GM23338 (cell line): ENCODE results near the gene TOR1B. TPM values are rescaled to one million over a fixed set of nuclear protein-coding genes. Genes with fewer than 3 reads are reported as not detected.

Experiments used
- ATAC-seq: fragments of 200-7000 bp; cut with Tn5 transposase; 3 replicates; pipeline ENCODE4 v1.9.1; 2020
- DNase-seq: peaks from one replicate; pipeline ENCODE4 v3.0.0-alpha.2; 2015; ENCODE audit warnings: low spot score
- H2AFZ ChIP-seq: fragments of 200-600 bp; sonication (generic); 2 replicates; pipeline ENCODE4 v1.8.0; 2016; ENCODE audit warnings: antibody characterized with exemption, mild to moderate bottlenecking, moderate library complexity
- H3F3A ChIP-seq: fragments of 200-600 bp; sonication (generic); replicated peaks from 2 replicates; pipeline ENCODE4 v1.8.0; 2017; ENCODE audit warnings: antibody characterized with exemption, mixed run types, low read depth
- H3K27ac ChIP-seq: fragments of 200-600 bp; sonication (generic); 2 replicates; pipeline ENCODE4 v1.6.1; 2016; ENCODE audit warnings: low read depth
- H3K27me3 ChIP-seq: fragments of 200-600 bp; sonication (generic); 2 replicates; pipeline ENCODE4 v1.8.0; 2016; ENCODE audit warnings: mild to moderate bottlenecking, mixed run types, moderate library complexity; ENCODE audit not compliant: insufficient read depth
- H3K36me3 ChIP-seq: fragments of 200-600 bp; sonication (generic); 2 replicates; pipeline ENCODE4 v1.8.0; 2016; ENCODE audit warnings: mild to moderate bottlenecking; ENCODE audit not compliant: insufficient read depth
- H3K4me1 ChIP-seq: fragments of 200-600 bp; sonication (generic); 2 replicates; pipeline ENCODE4 v1.8.0; 2016; ENCODE audit warnings: mild to moderate bottlenecking, moderate library complexity; ENCODE audit not compliant: insufficient read depth
- H3K4me2 ChIP-seq: fragments of 200-600 bp; sonication (generic); 2 replicates; pipeline ENCODE4 v1.7.1; 2017; ENCODE audit warnings: mixed run types
- H3K4me3 ChIP-seq: fragments of 200-600 bp; sonication (generic); 2 replicates; pipeline ENCODE4 v1.6.1; 2016; ENCODE audit warnings: mixed run types
- H3K79me2 ChIP-seq: fragments of 200-600 bp; sonication (generic); replicated peaks from 2 replicates; pipeline ENCODE4 v1.8.0; 2017; ENCODE audit warnings: mild to moderate bottlenecking; ENCODE audit not compliant: insufficient read depth
- H3K9me2 ChIP-seq: fragments of 200-600 bp; sonication (generic); 2 replicates; pipeline ENCODE4 v1.8.0; 2017; ENCODE audit not compliant: insufficient read depth
- H4K20me1 ChIP-seq: fragments of 200-600 bp; sonication (generic); replicated peaks from 2 replicates; pipeline ENCODE4 v1.8.0; 2017; ENCODE audit warnings: mild to moderate bottlenecking; ENCODE audit not compliant: insufficient read depth
- H3K27ac Mint-ChIP-seq: 2 replicates; pipeline ENCODE4 v1.8.0; 2020; ENCODE audit warnings: inconsistent platforms, mild to moderate bottlenecking, moderate library complexity, mixed read lengths
- H3K27me3 Mint-ChIP-seq: 3 replicates; pipeline ENCODE4 v1.8.0; 2022; ENCODE audit warnings: low read depth, mild to moderate bottlenecking, moderate library complexity, mixed read lengths, inconsistent platforms; ENCODE audit not compliant: insufficient read depth, poor library complexity
- H3K36me3 Mint-ChIP-seq: 3 replicates; pipeline ENCODE4 v1.8.0; 2021; ENCODE audit warnings: low read depth, mild to moderate bottlenecking, inconsistent platforms, moderate library complexity, mixed read lengths
- H3K4me1 Mint-ChIP-seq: 3 replicates; pipeline ENCODE4 v1.8.0; 2020; ENCODE audit warnings: mild to moderate bottlenecking, inconsistent platforms, mixed read lengths
- H3K4me3 Mint-ChIP-seq: 3 replicates; pipeline ENCODE4 v1.8.0; 2021; ENCODE audit warnings: moderate library complexity, mild to moderate bottlenecking, inconsistent platforms, mixed read lengths
- H3K9me3 Mint-ChIP-seq: 3 replicates; pipeline ENCODE4 v1.8.0; 2020; ENCODE audit warnings: moderate library complexity, mild to moderate bottlenecking, inconsistent platforms, mixed read lengths
- CREB1 ChIP-seq: fragments of 250-450 bp; sonication (Bioruptor Pico); IDR thresholded peaks from 2 replicates; pipeline ENCODE4 v1.5.0; 2020; ENCODE audit warnings: low read depth, mild to moderate bottlenecking, moderate library complexity
- EZH2 ChIP-seq: fragments of 200-600 bp; sonication (generic); IDR thresholded peaks from one replicate; pipeline ENCODE4 v1.8.0; 2017; ENCODE audit warnings: antibody characterized with exemption, mild to moderate bottlenecking, low read depth; ENCODE audit not compliant: unreplicated experiment
- EZH2phosphoT487 ChIP-seq: fragments of 200-600 bp; sonication (generic); IDR thresholded peaks from one replicate; pipeline ENCODE4 v1.8.1; 2018; ENCODE audit warnings: antibody characterized with exemption; ENCODE audit not compliant: unreplicated experiment
- JUNB ChIP-seq: IDR thresholded peaks from one replicate; pipeline ENCODE4 v1.6.1; 2016; ENCODE audit warnings: antibody characterized with exemption; ENCODE audit not compliant: unreplicated experiment
- NANOG ChIP-seq: IDR thresholded peaks from 2 replicates; pipeline ENCODE4 v1.6.1; 2016; ENCODE audit warnings: antibody characterized with exemption, borderline replicate concordance
- POLR2AphosphoS5 ChIP-seq: IDR thresholded peaks from 2 replicates; pipeline ENCODE4 v1.6.1; 2016; ENCODE audit warnings: antibody characterized with exemption, low read depth
- ZNF114 ChIP-seq: fragments of 250-450 bp; sonication (Bioruptor Pico); IDR thresholded peaks from 2 replicates; pipeline ENCODE4 v1.5.0; 2020; ENCODE audit warnings: mild to moderate bottlenecking, moderate library complexity
- ZNF331 ChIP-seq: fragments of 250-450 bp; sonication (Bioruptor Pico); IDR thresholded peaks from 2 replicates; pipeline ENCODE4 v1.5.0; 2020; ENCODE audit warnings: low read depth, mild to moderate bottlenecking, moderate library complexity
- polyA plus RNA-seq: library from polyadenylated mRNA; unstranded; fragments of >200 nt; fragmentation: Nextera tagmentation; extraction: Ambion mirVana; gene quantifications from 2 replicates; pipeline ENCODE4 v1.2.1, GENCODE V29; 2016
- total RNA-seq: library from RNA; depleted of rRNA; stranded (reverse); fragments of >200 nt; shearing (Covaris generic); gene quantifications from 2 replicates; pipeline ENCODE4 v1.2.3, GENCODE V29; 2014
- TF ChIP-seq, protein P1 (sequence below), 2 experiments: fragments of 200-600 bp in 1 of 2; sonication (generic) in 1 of 2; conservative IDR thresholded peaks; 2 replicates each; pipeline versions ENCODE4 v1.5.1 to v1.6.1; 2016 to 2017; ENCODE audit warnings: antibody characterized with exemption in 2 of 2, low read depth in 2 of 2, mild to moderate bottlenecking in 2 of 2, moderate library complexity in 1 of 2
- TF ChIP-seq, protein P2 (sequence below): IDR thresholded peaks from one replicate; pipeline ENCODE4 v1.6.1; 2018; ENCODE audit warnings: antibody characterized with exemption; ENCODE audit not compliant: unreplicated experiment

Gene TOR1B
- total and polyA plus RNA-seq, 2 experiments from 2014 or later = 10.6 to 42.4 TPM

DNA sequence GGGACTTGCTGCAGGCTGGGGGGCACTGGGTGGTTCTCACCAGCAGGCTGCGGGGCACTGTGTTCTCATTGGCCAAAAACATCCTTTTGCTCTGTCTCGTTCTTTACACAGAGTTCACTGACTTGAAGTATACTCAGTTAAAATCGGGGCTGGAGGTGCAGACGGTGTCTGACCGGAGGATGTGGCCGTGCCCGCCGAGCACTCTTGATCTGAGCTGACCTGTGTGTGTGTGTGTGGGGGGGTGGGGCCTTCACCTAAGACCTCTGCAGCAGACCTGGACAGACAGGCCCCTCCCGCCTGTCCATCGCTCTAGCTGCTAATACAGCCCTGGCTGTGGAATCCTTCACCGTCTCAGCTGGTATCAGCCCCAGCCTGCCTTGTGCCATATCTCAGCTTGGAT is 7.1 kb downstream of the TOR1B start (continued):
- TF ChIP-seq, protein P1, sequence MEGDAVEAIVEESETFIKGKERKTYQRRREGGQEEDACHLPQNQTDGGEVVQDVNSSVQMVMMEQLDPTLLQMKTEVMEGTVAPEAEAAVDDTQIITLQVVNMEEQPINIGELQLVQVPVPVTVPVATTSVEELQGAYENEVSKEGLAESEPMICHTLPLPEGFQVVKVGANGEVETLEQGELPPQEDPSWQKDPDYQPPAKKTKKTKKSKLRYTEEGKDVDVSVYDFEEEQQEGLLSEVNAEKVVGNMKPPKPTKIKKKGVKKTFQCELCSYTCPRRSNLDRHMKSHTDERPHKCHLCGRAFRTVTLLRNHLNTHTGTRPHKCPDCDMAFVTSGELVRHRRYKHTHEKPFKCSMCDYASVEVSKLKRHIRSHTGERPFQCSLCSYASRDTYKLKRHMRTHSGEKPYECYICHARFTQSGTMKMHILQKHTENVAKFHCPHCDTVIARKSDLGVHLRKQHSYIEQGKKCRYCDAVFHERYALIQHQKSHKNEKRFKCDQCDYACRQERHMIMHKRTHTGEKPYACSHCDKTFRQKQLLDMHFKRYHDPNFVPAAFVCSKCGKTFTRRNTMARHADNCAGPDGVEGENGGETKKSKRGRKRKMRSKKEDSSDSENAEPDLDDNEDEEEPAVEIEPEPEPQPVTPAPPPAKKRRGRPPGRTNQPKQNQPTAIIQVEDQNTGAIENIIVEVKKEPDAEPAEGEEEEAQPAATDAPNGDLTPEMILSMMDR (conservative IDR thresholded peaks at IDR 0.05; ENCODE audit: low read depth in 2 of 2) = no peak
- TF ChIP-seq ZNF331 (CRISPR knock-in tag) = no peak

DNA sequence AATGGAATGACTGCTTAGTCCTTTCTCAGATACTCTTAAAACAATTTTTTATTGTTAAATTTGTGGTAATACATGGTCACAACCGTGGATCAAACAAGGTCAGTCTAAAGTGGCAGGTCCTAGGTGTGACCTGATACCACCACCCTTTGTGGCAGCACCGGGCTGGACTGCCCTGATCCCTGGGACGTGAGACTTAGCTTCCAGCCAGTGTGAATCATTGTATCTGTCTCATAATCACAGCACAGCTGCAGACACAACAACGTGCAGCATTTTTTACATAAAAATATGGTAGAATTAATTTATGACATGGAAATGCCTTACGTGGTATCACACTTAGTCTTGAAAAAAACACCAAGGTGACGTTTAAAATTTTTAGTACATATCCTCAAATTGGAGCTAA is 7.8 kb downstream of the TOR1B start:
- no peaks in the 10 kb centered on the region for H3K9me3 Mint-ChIP-seq
- no peak for TF ChIP-seq CREB1 (CRISPR knock-in tag)
- TF ChIP-seq, protein P2, sequence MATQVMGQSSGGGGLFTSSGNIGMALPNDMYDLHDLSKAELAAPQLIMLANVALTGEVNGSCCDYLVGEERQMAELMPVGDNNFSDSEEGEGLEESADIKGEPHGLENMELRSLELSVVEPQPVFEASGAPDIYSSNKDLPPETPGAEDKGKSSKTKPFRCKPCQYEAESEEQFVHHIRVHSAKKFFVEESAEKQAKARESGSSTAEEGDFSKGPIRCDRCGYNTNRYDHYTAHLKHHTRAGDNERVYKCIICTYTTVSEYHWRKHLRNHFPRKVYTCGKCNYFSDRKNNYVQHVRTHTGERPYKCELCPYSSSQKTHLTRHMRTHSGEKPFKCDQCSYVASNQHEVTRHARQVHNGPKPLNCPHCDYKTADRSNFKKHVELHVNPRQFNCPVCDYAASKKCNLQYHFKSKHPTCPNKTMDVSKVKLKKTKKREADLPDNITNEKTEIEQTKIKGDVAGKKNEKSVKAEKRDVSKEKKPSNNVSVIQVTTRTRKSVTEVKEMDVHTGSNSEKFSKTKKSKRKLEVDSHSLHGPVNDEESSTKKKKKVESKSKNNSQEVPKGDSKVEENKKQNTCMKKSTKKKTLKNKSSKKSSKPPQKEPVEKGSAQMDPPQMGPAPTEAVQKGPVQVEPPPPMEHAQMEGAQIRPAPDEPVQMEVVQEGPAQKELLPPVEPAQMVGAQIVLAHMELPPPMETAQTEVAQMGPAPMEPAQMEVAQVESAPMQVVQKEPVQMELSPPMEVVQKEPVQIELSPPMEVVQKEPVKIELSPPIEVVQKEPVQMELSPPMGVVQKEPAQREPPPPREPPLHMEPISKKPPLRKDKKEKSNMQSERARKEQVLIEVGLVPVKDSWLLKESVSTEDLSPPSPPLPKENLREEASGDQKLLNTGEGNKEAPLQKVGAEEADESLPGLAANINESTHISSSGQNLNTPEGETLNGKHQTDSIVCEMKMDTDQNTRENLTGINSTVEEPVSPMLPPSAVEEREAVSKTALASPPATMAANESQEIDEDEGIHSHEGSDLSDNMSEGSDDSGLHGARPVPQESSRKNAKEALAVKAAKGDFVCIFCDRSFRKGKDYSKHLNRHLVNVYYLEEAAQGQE = no peak
- peaks cover 18% of the 10 kb centered on the region for H3K79me2 ChIP-seq
- H3K4me2 ChIP-seq = no peak overlapping the region
- no peaks in the 10 kb centered on the region; the same call in 1 of the 2 replicates for H3K36me3 ChIP-seq
- ATAC-seq (no peak), DNase-seq (no peak)
- H4K20me1 ChIP-seq = peaks cover 20% of the 10 kb centered on the region
- no peaks in the 10 kb centered on the region for H3K9me2 ChIP-seq
- H3K4me1 Mint-ChIP-seq = no peaks in the 10 kb centered on the region
- H3F3A ChIP-seq = peaks cover 18% of the 10 kb centered on the region; the same call in 1 of the 2 replicates
- H3K4me3 Mint-ChIP-seq = no peak overlapping the region
- H2AFZ ChIP-seq = no peak overlapping the region
- H3K36me3 Mint-ChIP-seq = peaks cover 66% of the 10 kb centered on the region
- no peaks in the 10 kb centered on the region for H3K27me3 ChIP-seq
- H3K27me3 Mint-ChIP-seq = peaks cover 6% of the 10 kb centered on the region
- H3K27ac Mint-ChIP-seq = no peak overlapping the region
- H3K4me3 ChIP-seq = no peak overlapping the region
- H3K27ac ChIP-seq = peak overlapping the region; percentile 45; the same call in 1 of the 2 replicates
- H3K4me1 ChIP-seq = no peaks in the 10 kb centered on the region

DNA sequence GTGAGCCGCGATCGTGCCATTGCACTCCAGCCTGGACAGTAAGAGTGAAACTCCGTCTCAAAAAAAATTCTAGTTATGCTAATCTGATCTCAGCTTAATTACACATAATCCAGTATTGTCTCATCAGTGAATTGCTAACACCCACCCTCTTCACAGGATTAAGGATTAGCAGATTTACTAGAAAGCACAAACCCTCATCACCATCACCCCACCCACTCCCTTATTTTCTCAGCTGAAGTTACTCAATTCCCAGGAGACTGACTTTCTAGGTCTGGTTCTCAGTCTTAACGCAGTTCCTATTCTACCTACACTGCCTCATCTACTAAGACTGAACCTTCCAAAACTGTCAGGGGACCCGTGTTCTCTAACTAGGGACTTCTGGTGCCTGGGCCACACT is 9.0 kb downstream of the TOR1B start:
- Histone ChIP-seq H2AFZ (no peak overlapping the region), H3K4me3 (no peak overlapping the region), H3K27ac (no peak overlapping the region), H3K4me1 (no peaks in the 10 kb centered on the region), H3K36me3 (peaks cover under 1% of the 10 kb centered on the region; the same call in 1 of the 2 replicates), H3K4me2 (no peak overlapping the region), H4K20me1 (peaks cover 23% of the 10 kb centered on the region), H3K27me3 (no peaks in the 10 kb centered on the region), H3K9me2 (no peaks in the 10 kb centered on the region), H3F3A (peaks cover 18% of the 10 kb centered on the region; the same call in 1 of the 2 replicates), H3K79me2 (peaks cover 16% of the 10 kb centered on the region)
- Mint-ChIP-seq H3K36me3 (peaks cover 68% of the 10 kb centered on the region), H3K4me3 (no peak overlapping the region), H3K27ac (no peak overlapping the region), H3K27me3 (peaks cover 10% of the 10 kb centered on the region), H3K9me3 (no peaks in the 10 kb centered on the region), H3K4me1 (no peaks in the 10 kb centered on the region)
- no peak for DNase-seq
- no peak for ATAC-seq
- TF ChIP-seq ZNF331 (CRISPR knock-in tag) (no peak), ZNF114 (no peak), EZH2 (no peak), JUNB (no peak), NANOG (no peak), POLR2AphosphoS5 (no peak), EZH2phosphoT487 (no peak)
- TF ChIP-seq, protein P1 (conservative IDR thresholded peaks at IDR 0.05; ENCODE audit: low read depth in 2 of 2) = no peak
- TF ChIP-seq, protein P2 = no peak
